GM12878 (cell line): ENCODE results near the gene ZER1. TPM values are rescaled to one million over a fixed set of nuclear protein-coding genes. Genes with fewer than 3 reads are reported as not detected.

Experiments used
- BCL3 ChIP-seq: IDR thresholded peaks from 2 replicates; pipeline ENCODE4 v1.6.1; 2011; ENCODE audit warnings: borderline replicate concordance, low read depth, mild to moderate bottlenecking, moderate library complexity, low read length; ENCODE audit not compliant: insufficient read depth, poor library complexity, severe bottlenecking
- BHLHE40 ChIP-seq, 2 experiments: fragments of 450-650 bp in 1 of 2; IDR thresholded peaks; 2 replicates each; pipeline ENCODE4 v1.6.1; 2011 to 2017; ENCODE audit warnings: low read depth in 2 of 2, borderline replicate concordance in 1 of 2, improper control_type of control experiment in 1 of 2, low read length in 1 of 2, mild to moderate bottlenecking in 1 of 2
- ESRRA ChIP-seq: IDR thresholded peaks from 2 replicates; pipeline ENCODE4 v1.6.1; 2012; ENCODE audit warnings: mild to moderate bottlenecking, low read length, improper control_type of control experiment
- IKZF1 ChIP-seq: fragments of 450-650 bp; conservative IDR thresholded peaks from 2 replicates; pipeline ENCODE4 v1.6.1; 2017; ENCODE audit warnings: antibody characterized with exemption, mild to moderate bottlenecking
- IRF4 ChIP-seq: IDR thresholded peaks from 2 replicates; pipeline ENCODE4 v1.6.1; 2011; ENCODE audit warnings: low read depth, low read length
- KAT2A ChIP-seq: conservative IDR thresholded peaks from 2 replicates; pipeline ENCODE4 v1.6.1; 2011; ENCODE audit warnings: low read depth, low read length; ENCODE audit not compliant: control insufficient read depth
- MLLT1 ChIP-seq: fragments of 450-650 bp; IDR thresholded peaks from 2 replicates; pipeline ENCODE4 v1.6.1; 2016; ENCODE audit warnings: mild to moderate bottlenecking
- PAX5 ChIP-seq: IDR thresholded peaks from 2 replicates; pipeline ENCODE4 v1.6.1; 2011; ENCODE audit warnings: low read depth, low read length, borderline replicate concordance
- PKNOX1 ChIP-seq: fragments of 450-650 bp; IDR thresholded peaks from 2 replicates; pipeline ENCODE4 v1.6.1; 2016; ENCODE audit warnings: mild to moderate bottlenecking
- POU2F2 ChIP-seq: IDR thresholded peaks from 3 replicates; pipeline ENCODE4 v1.6.1; 2011; ENCODE audit warnings: low read depth, mild to moderate bottlenecking, low read length, borderline replicate concordance
- SP1 ChIP-seq: IDR thresholded peaks from one replicate; pipeline ENCODE4 v1.6.1; 2011; ENCODE audit warnings: low read depth, low read length
- SUPT20H ChIP-seq: IDR thresholded peaks from 2 replicates; pipeline ENCODE4 v1.6.1; 2011; ENCODE audit warnings: low read depth, mild to moderate bottlenecking, low read length, moderate library complexity, borderline replicate concordance; ENCODE audit not compliant: control insufficient read depth
- ZNF687 ChIP-seq: fragments of 450-650 bp; IDR thresholded peaks from 2 replicates; pipeline ENCODE4 v1.6.1; 2017; ENCODE audit warnings: mild to moderate bottlenecking, moderate library complexity
- polyA plus RNA-seq, 11 experiments: library from polyadenylated mRNA; depleted of rRNA in 4 of 11; unstranded in 6 of 11; stranded (reverse) in 5 of 11; fragments of >200 nt; fragmentation: Nextera tagmentation in 4 of 11; fragmentation: Illumina TruSeq in 1 of 11; extraction: Ambion mirVana in 4 of 11; extraction: Trizol in 1 of 11; gene quantifications; 1 replicate in 1 of 11; 2 replicates in 10 of 11; pipeline versions ENCODE4 v1.2.1 to v1.2.3, GENCODE V29; 2011 to 2016; ENCODE audit warnings: inconsistent platforms in 2 of 11, missing spikeins in 2 of 11, low read depth in 1 of 11
- total RNA-seq, 4 experiments: library from RNA; depleted of rRNA in 3 of 4; stranded (reverse); fragments of >200 nt in 3 of 4; fragmentation: Illumina TruSeq in 1 of 4; extraction: Trizol in 1 of 4; gene quantifications; 2 replicates each; pipeline versions ENCODE4 v1.2.1 to v1.2.3, GENCODE V29; 2013 to 2021
- TF ChIP-seq, protein P1 (sequence below): fragments of 450-650 bp; IDR thresholded peaks from 2 replicates; pipeline ENCODE4 v1.6.1; 2017; ENCODE audit warnings: antibody characterized with exemption, mild to moderate bottlenecking, moderate library complexity
- TF ChIP-seq, protein P2 (sequence below): IDR thresholded peaks from 2 replicates; pipeline ENCODE4 v1.6.1; 2011; ENCODE audit warnings: low read depth, low read length, improper control_type of control experiment, borderline replicate concordance

The ZER1 gene
- total and polyA plus RNA-seq, 10 of the 15 experiments (the other 5 are each of a cell fraction or from before 2014, with no cell fraction given): 0.32 to 16.9 (median 7.9) TPM

GRCh38 chr9:128684325-128685199 lies 87.2 kb downstream of the ZER1 start (continued):
- no peak for TF ChIP-seq BCL3
- TF ChIP-seq SP1: no peak
- no peak for TF ChIP-seq PKNOX1
- TF ChIP-seq, protein P1, sequence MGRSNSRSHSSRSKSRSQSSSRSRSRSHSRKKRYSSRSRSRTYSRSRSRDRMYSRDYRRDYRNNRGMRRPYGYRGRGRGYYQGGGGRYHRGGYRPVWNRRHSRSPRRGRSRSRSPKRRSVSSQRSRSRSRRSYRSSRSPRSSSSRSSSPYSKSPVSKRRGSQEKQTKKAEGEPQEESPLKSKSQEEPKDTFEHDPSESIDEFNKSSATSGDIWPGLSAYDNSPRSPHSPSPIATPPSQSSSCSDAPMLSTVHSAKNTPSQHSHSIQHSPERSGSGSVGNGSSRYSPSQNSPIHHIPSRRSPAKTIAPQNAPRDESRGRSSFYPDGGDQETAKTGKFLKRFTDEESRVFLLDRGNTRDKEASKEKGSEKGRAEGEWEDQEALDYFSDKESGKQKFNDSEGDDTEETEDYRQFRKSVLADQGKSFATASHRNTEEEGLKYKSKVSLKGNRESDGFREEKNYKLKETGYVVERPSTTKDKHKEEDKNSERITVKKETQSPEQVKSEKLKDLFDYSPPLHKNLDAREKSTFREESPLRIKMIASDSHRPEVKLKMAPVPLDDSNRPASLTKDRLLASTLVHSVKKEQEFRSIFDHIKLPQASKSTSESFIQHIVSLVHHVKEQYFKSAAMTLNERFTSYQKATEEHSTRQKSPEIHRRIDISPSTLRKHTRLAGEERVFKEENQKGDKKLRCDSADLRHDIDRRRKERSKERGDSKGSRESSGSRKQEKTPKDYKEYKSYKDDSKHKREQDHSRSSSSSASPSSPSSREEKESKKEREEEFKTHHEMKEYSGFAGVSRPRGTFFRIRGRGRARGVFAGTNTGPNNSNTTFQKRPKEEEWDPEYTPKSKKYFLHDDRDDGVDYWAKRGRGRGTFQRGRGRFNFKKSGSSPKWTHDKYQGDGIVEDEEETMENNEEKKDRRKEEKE: no peak
- TF ChIP-seq IRF4: no peak
- peak; percentile 94 for TF ChIP-seq MLLT1
- peak; percentile 82; the same call in 2 of the 3 replicates for TF ChIP-seq POU2F2
- TF ChIP-seq BHLHE40 (IDR thresholded peaks at IDR 0.05; ENCODE audit: borderline replicate concordance in 1 of 2, low read depth in 2 of 2, low read length in 1 of 2): peak in 1 of 2 experiments; percentile 52; a peak in 1 of 4 replicates
- TF ChIP-seq ZNF687: no peak; the same call in 1 of the 2 replicates
- no peak for TF ChIP-seq ESRRA
- TF ChIP-seq SUPT20H: no peak
- TF ChIP-seq IKZF1: peak; percentile 39; the same call in 1 of the 2 replicates
- TF ChIP-seq, protein P2, sequence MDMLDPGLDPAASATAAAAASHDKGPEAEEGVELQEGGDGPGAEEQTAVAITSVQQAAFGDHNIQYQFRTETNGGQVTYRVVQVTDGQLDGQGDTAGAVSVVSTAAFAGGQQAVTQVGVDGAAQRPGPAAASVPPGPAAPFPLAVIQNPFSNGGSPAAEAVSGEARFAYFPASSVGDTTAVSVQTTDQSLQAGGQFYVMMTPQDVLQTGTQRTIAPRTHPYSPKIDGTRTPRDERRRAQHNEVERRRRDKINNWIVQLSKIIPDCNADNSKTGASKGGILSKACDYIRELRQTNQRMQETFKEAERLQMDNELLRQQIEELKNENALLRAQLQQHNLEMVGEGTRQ: peak; percentile 77
- no peak for TF ChIP-seq KAT2A
- TF ChIP-seq PAX5: no peak
